GM18502 (cell line): ENCODE data around the gene WDR33.
"Not testable (repeated sequence)": the region's sequence is repeated elsewhere in the genome, so short reads cannot be mapped to it uniquely, and the experiment has no call there.

ENCODE experiments used
- ATAC-seq: cut with Tn5 transposase; IDR thresholded peaks from one replicate; pipeline ENCODE4 v1.9.1; 2021; ENCODE audit warnings: mild to moderate bottlenecking; ENCODE audit not compliant: unreplicated experiment, poor library complexity

The WDR33 gene

GRCh38 chr2:127770534-127770933 is 40.4 kb downstream of the WDR33 start:
- ATAC-seq = not testable (repeated sequence)

- ATAC-seq = no peak
Measured at GRCh38 chr2:127769587-127769986, 41.4 kb downstream of the WDR33 start.

- ATAC-seq = no peak
Measured at GRCh38 chr2:127768775-127769479, 42.0 kb downstream of the WDR33 start.

- no peak for ATAC-seq
Measured at GRCh38 chr2:127763776-127764175, 47.2 kb downstream of the WDR33 start.

GRCh38 chr2:127762846-127763245 is 48.1 kb downstream of the WDR33 start:
- ATAC-seq = no peak

GRCh38 chr2:127762441-127762840 is 48.5 kb downstream of the WDR33 start:
- ATAC-seq = no peak

GRCh38 chr2:127759931-127760330 is 51.0 kb downstream of the WDR33 start:
- no peak for ATAC-seq

GRCh38 chr2:127754186-127754585 is 56.8 kb downstream of the WDR33 start:
- ATAC-seq = no peak

GRCh38 chr2:127753374-127753773 is 57.6 kb downstream of the WDR33 start:
- ATAC-seq = no peak

- ATAC-seq = peak; percentile 98
Measured at GRCh38 chr2:127749537-127749936, 61.4 kb downstream of the WDR33 start.

- no peak for ATAC-seq
Measured at GRCh38 chr2:127747621-127748020, 63.4 kb downstream of the WDR33 start.

- no peak for ATAC-seq
Measured at GRCh38 chr2:127743477-127744026, 67.4 kb downstream of the WDR33 start.

GRCh38 chr2:127740665-127741288 is 70.2 kb downstream of the WDR33 start:
- ATAC-seq = no peak

- no peak for ATAC-seq
Measured at GRCh38 chr2:127739800-127740199, 71.2 kb downstream of the WDR33 start.

GRCh38 chr2:127737892-127738291 is 73.1 kb downstream of the WDR33 start:
- no peak for ATAC-seq

GRCh38 chr2:127735537-127736399 is 75.2 kb downstream of the WDR33 start:
- ATAC-seq = peak; percentile 45

GRCh38 chr2:127735044-127735443 is 75.9 kb downstream of the WDR33 start:
- no peak for ATAC-seq

GRCh38 chr2:127733816-127734537 is 77.0 kb downstream of the WDR33 start:
- ATAC-seq = no peak

- ATAC-seq = no peak
Measured at GRCh38 chr2:127733113-127733815, 77.7 kb downstream of the WDR33 start.
